Right lobe of liver (tissue), 6 donors: ENCODE results near the gene TRIM24. TPM values are rescaled to one million over a fixed set of nuclear protein-coding genes. Genes with fewer than 3 reads are reported as not detected.
A peak's percentile ranks its signal among the peaks of the same experiment; 100 is the strongest.

Experiments used
- ATAC-seq, 4 donors: fragments of 200-7000 bp; cut with Tn5 transposase; one replicate each; pipeline ENCODE4 v1.9.1; 2020; ENCODE audit warnings: mild to moderate bottlenecking in 4 of 4, moderate library complexity in 4 of 4
- DNase-seq, 3 donors: peaks; one replicate each; pipeline ENCODE4 v3.0.0-alpha.2; 2020
- H3K27ac ChIP-seq, 3 donors: fragments of 200-600 bp; one replicate each; pipeline ENCODE4 v1.8.0; 2022
- H3K27me3 ChIP-seq, 2 donors: fragments of 200-600 bp; one replicate each; pipeline ENCODE4 v1.8.0; 2022
- H3K36me3 ChIP-seq, 4 donors: fragments of 200-600 bp; sonication (generic) in 1 of 4; one replicate each; pipeline versions ENCODE4 v1.5.1 to v1.8.0; 2017 to 2022; ENCODE audit warnings: control low read depth in 1 of 4
- H3K4me1 ChIP-seq, 4 donors: fragments of 200-600 bp; sonication (generic) in 1 of 4; one replicate each; pipeline versions ENCODE4 v1.5.1 to v1.8.0; 2017 to 2022; ENCODE audit warnings: control low read depth in 1 of 4
- H3K4me3 ChIP-seq, 3 donors: fragments of 200-600 bp; one replicate each; pipeline ENCODE4 v1.8.0; 2022
- H3K9me3 ChIP-seq, 4 donors: fragments of 200-600 bp; sonication (generic) in 1 of 4; one replicate each; pipeline versions ENCODE4 v1.5.1 to v1.8.0; 2017 to 2022; ENCODE audit warnings: control low read depth in 1 of 4
- POLR2A ChIP-seq: fragments of 450-650 bp; IDR thresholded peaks from one replicate; pipeline ENCODE4 v1.6.1; 2017; ENCODE audit warnings: antibody characterized with exemption, mild to moderate bottlenecking
- WGBS: methylation state at CpG from one replicate; pipeline ENCODE4 v1.1.6; 2018; ENCODE audit warnings: low coverage, low lambda C conversion rate; ENCODE audit not compliant: insufficient coverage; ENCODE audit errors: missing lambda C conversion rate; 5-methylcytosine and 5-hydroxymethylcytosine counted together
- intact Hi-C, 2 donors: fragments of 100-400 bp; cut with DNase I; formaldehyde crosslinking; loops; one replicate each; pipeline versions ENCODE4 v1.11.2 to v1.14.1; 2022
- total RNA-seq, 6 experiments: library from RNA; depleted of rRNA in 2 of 6; stranded (reverse); fragments of >200 nt in 2 of 6; fragmentation: NEBNext Ultra II Directional in 3 of 6; extraction: Animal tissue kit (Norgen Biotek cat#: 25700) in 3 of 6; gene quantifications; one replicate each; pipeline versions ENCODE4 v1.1.0 to v1.2.4, GENCODE V29; 2016 to 2023
- TF ChIP-seq, protein P1 (sequence below), 4 donors: fragments of 200-600 bp in 3 of 4; fragments of 450-650 bp in 1 of 4; IDR thresholded peaks; one replicate each; pipeline versions ENCODE4 v1.5.1 to v1.8.0; 2016 to 2022; ENCODE audit warnings: antibody characterized with exemption in 4 of 4, mild to moderate bottlenecking in 2 of 4
- donor health status: DM: no; HTN: yes; CAD: no.
- donor health status: DM: no; HTN: no; CAD: no.
- donor health status: DM: no; HTN: no; CAD: no.
- donor health status: DM: no; HTN: yes; CAD: no.
- donor health status: DM: no; HTN: yes; CAD: no.

The TRIM24 gene
- total RNA-seq, 6 experiments from 2014 or later = 14.5 to 18.9 (median 16.5) TPM

DNA sequence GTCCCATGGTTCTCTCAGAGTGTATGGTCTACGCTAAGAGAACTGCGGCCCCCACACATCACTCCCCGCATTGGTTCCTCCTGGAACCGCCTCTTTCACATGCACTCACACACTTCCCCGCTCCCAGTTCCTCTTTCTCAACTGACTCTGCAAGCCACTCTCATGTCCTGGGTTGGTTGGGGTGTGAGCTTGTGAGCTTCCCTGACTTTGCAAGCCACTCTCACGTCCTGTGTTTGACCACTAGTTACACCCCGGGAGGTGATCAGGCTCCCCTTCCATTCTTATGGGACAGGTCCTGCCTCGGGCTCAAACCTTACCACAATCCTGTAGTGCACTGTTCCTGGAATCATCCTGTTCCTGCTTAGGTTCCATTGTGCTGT, 105.0 kb downstream of the TRIM24 start:
- H3K27ac ChIP-seq = peak overlapping the region; percentile 62 to 83 (median 81)
- peak; percentile 16 to 72 (median 54) for ATAC-seq

DNA sequence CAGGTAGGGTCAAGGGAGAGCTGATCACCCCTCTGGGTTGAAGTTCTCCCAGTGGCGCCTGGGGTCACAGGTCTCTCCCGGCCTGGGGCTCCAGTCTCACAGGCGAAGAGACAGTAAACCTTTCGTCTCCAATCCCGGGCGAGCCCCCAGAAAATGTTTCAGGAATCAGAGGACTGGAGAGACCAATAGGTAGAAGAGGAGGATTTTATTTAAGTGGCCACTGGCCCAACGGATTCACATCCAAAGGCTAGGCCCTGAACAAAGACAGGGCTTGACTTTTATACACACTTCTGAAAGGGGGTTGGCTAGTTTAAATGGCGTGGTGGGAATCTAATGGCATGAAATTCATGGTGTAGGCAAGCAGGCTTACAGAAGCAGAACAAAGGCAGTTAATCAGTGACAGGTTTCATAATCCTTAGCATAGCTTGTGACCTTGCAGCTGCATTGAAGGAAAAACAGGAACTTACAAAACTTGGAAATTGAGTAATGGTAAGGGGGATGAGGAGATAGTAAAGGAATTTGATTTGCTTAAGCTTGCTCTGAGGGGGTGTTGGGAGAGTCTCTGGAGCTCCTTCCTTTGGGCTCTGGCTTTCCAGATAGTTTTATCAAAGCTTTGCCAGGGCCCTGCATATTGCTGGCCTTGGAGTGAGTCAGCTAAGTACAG, 105.5 kb downstream of the TRIM24 start:
- ATAC-seq (peak; percentile 61 to 74 (median 68)), DNase-seq (peak in 1 of 3 donors; percentile 56)
- Histone ChIP-seq H3K9me3 (no peaks in the 10 kb centered on the region), H3K27ac (peak overlapping the region; percentile 62 to 83 (median 81)), H3K4me3 (peak overlapping the region in 2 of 3 donors; percentile 30 to 48), H3K36me3 (peaks cover 0 to 20% (median 7%) of the 10 kb centered on the region in 4 donors), H3K27me3 (no peaks in the 10 kb centered on the region), H3K4me1 (peaks cover 0 to 24% (median 9%) of the 10 kb centered on the region in 4 donors)
- WGBS = 79% methylated on average over 8 of the region's 8 CpGs
- TF ChIP-seq POLR2A = no peak
- intact Hi-C loops = no loop called here

More for the DNA sequence above, 105.0 kb downstream of the TRIM24 start:
- Histone ChIP-seq H3K27me3 (no peaks in the 10 kb centered on the region), H3K36me3 (peaks cover 0 to 20% (median 3%) of the 10 kb centered on the region in 4 donors), H3K4me3 (peak overlapping the region in 2 of 3 donors; percentile 30 to 48), H3K4me1 (peaks cover 0 to 24% (median 9%) of the 10 kb centered on the region in 4 donors), H3K9me3 (no peaks in the 10 kb centered on the region)
- TF ChIP-seq, protein P1, sequence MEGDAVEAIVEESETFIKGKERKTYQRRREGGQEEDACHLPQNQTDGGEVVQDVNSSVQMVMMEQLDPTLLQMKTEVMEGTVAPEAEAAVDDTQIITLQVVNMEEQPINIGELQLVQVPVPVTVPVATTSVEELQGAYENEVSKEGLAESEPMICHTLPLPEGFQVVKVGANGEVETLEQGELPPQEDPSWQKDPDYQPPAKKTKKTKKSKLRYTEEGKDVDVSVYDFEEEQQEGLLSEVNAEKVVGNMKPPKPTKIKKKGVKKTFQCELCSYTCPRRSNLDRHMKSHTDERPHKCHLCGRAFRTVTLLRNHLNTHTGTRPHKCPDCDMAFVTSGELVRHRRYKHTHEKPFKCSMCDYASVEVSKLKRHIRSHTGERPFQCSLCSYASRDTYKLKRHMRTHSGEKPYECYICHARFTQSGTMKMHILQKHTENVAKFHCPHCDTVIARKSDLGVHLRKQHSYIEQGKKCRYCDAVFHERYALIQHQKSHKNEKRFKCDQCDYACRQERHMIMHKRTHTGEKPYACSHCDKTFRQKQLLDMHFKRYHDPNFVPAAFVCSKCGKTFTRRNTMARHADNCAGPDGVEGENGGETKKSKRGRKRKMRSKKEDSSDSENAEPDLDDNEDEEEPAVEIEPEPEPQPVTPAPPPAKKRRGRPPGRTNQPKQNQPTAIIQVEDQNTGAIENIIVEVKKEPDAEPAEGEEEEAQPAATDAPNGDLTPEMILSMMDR (IDR thresholded peaks at IDR 0.05) = no peak
- no peak for TF ChIP-seq POLR2A
- peak in 1 of 3 donors; percentile 64 for DNase-seq
- intact Hi-C loops = no loop called here
- WGBS = 86% methylated on average over 5 of the region's 8 CpGs

DNA sequence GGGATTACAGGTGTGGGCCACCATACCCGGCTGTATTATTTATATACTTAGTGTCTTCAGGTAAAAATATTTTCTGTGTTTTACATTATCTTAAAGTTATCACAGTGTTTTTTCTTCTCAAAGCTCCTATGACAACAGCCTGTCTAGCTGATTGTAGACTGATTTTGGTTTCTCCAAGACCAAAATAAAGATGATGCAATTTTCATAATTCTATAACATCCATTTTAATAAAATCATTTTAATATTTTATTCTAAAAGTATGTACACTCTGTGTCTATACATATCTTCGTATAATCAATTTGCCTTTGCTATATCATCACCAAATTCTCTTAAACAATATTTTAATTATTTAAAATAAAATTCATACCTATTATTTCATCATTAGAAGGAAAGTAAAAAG, 108.6 kb downstream of the TRIM24 start:
- TF ChIP-seq, protein P1 (IDR thresholded peaks at IDR 0.05) = no peak
- TF ChIP-seq POLR2A = no peak
- WGBS = 100% methylated on average over 2 of the region's 2 CpGs
- Histone ChIP-seq H3K4me1 (peaks cover 0 to 21% (median 6%) of the 10 kb centered on the region in 4 donors), H3K4me3 (no peak overlapping the region), H3K27ac (no peak overlapping the region), H3K9me3 (no peaks in the 10 kb centered on the region), H3K27me3 (no peaks in the 10 kb centered on the region), H3K36me3 (peaks cover 0 to 36% (median 14%) of the 10 kb centered on the region in 4 donors)
- intact Hi-C loops = no loop called here
- ATAC-seq = no peak
- DNase-seq = no peak

DNA sequence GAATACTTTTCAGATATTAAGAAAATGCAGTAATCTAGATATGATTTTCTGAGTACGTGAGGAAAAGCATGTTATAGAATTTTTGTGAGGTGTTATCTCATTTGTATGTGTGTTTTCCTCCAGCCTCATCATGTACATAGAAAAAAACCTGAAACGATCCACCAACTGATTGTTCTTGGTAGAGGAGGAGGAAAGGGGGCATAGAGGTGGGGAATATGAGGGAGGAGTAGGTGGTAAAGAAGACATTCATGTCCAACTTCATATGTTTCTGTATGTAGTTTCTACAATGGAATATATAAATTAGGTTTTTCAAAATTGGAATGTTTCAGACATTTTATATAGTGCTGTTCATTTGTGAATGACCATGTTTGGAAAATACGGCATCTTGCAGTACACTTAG, 109.4 kb downstream of the TRIM24 start:
- no peak for ATAC-seq

DNA sequence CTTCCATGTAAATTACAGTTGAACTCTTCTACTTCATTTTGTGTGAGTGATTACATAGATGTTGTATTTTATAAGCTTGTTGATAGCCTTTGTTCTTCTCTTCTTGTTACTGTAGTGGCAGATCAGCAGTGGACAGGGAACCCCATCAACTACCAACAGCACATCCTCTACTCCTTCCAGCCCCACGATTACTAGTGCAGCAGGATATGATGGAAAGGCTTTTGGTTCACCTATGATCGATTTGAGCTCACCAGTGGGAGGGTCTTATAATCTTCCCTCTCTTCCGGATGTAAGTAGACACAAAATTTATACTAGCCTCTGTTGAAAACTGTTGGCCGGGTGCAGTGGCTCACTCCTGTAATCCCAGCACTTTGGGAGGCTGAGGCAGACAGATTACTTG, 110.7 kb downstream of the TRIM24 start:
- ATAC-seq (no peak), DNase-seq (no peak)
- Histone ChIP-seq H3K27ac (no peak overlapping the region), H3K4me3 (no peak overlapping the region), H3K36me3 (peaks cover 0 to 41% (median 14%) of the 10 kb centered on the region in 4 donors), H3K27me3 (no peaks in the 10 kb centered on the region), H3K4me1 (peaks cover 0 to 13% (median 5%) of the 10 kb centered on the region in 4 donors), H3K9me3 (no peaks in the 10 kb centered on the region)
- intact Hi-C loops = no loop called here
- WGBS = 100% methylated on average over 4 of the region's 4 CpGs
- TF ChIP-seq POLR2A = no peak
- TF ChIP-seq, protein P1 (IDR thresholded peaks at IDR 0.05) = no peak

More for the DNA sequence above, 109.4 kb downstream of the TRIM24 start:
- H3K27ac ChIP-seq = no peak overlapping the region
- peaks cover 0 to 41% (median 14%) of the 10 kb centered on the region in 4 donors for H3K36me3 ChIP-seq
- H3K4me3 ChIP-seq = no peak overlapping the region
- H3K4me1 ChIP-seq = peaks cover 0 to 19% (median 6%) of the 10 kb centered on the region in 4 donors
- intact Hi-C loops = no loop called here
- 94% methylated on average over 3 of the region's 3 CpGs for WGBS
- no peak for DNase-seq
- TF ChIP-seq, protein P1 (IDR thresholded peaks at IDR 0.05) = no peak
- TF ChIP-seq POLR2A = no peak
- H3K9me3 ChIP-seq = no peaks in the 10 kb centered on the region
- H3K27me3 ChIP-seq = no peaks in the 10 kb centered on the region
